HCEC 1CT (cell line): ENCODE data around the gene USPL1.

ENCODE experiments used
- DNase-seq: peaks from one replicate; pipeline ENCODE4 v3.0.0-alpha.2; 2017

Gene USPL1

GRCh38 chr13:30664689-30665275 is 47.1 kb downstream of the USPL1 start:
- DNase-seq = no peak

- no peak for DNase-seq
Measured at GRCh38 chr13:30665638-30666037, 47.9 kb downstream of the USPL1 start.

- no peak for DNase-seq
Measured at GRCh38 chr13:30666113-30666512, 48.4 kb downstream of the USPL1 start.

- DNase-seq = no peak
Measured at GRCh38 chr13:30667014-30667413, 49.3 kb downstream of the USPL1 start.

GRCh38 chr13:30668312-30668711 is 50.6 kb downstream of the USPL1 start:
- no peak for DNase-seq

GRCh38 chr13:30671271-30671815 is 53.6 kb downstream of the USPL1 start:
- DNase-seq = no peak

- peak; percentile 79 for DNase-seq
Measured at GRCh38 chr13:30673669-30674521, 56.2 kb downstream of the USPL1 start.

GRCh38 chr13:30675717-30676116 is 58.0 kb downstream of the USPL1 start:
- DNase-seq = no peak

GRCh38 chr13:30676672-30677071 is 59.0 kb downstream of the USPL1 start:
- peak; percentile 59 for DNase-seq

- peak; percentile 37 for DNase-seq
Measured at GRCh38 chr13:30679483-30680330, 62.0 kb downstream of the USPL1 start.

- peak; percentile 74 for DNase-seq
Measured at GRCh38 chr13:30681843-30682242, 64.1 kb downstream of the USPL1 start.

GRCh38 chr13:30685320-30685859 is 67.7 kb downstream of the USPL1 start:
- DNase-seq = no peak

- no peak for DNase-seq
Measured at GRCh38 chr13:30685987-30686386, 68.3 kb downstream of the USPL1 start.

GRCh38 chr13:30687601-30688000 is 69.9 kb downstream of the USPL1 start:
- no peak for DNase-seq

- DNase-seq = no peak
Measured at GRCh38 chr13:30689752-30690151, 72.0 kb downstream of the USPL1 start.

GRCh38 chr13:30690282-30691188 is 72.8 kb downstream of the USPL1 start:
- peak; percentile 97 for DNase-seq

GRCh38 chr13:30692113-30692512 is 74.4 kb downstream of the USPL1 start:
- DNase-seq = no peak

- DNase-seq = no peak
Measured at GRCh38 chr13:30696278-30697176, 78.8 kb downstream of the USPL1 start.

- DNase-seq = no peak
Measured at GRCh38 chr13:30697177-30697953, 79.6 kb downstream of the USPL1 start.

GRCh38 chr13:30697996-30698401 is 80.3 kb downstream of the USPL1 start:
- no peak for DNase-seq
